HG02981 (cell line): ENCODE data around the gene LIPE.
A peak's percentile ranks its signal among the peaks of the same experiment; 100 is the strongest.

Experiments
- ATAC-seq: cut with Tn5 transposase; IDR thresholded peaks from one replicate; pipeline ENCODE4 v1.9.1; 2021; ENCODE audit warnings: mild to moderate bottlenecking, moderate library complexity; ENCODE audit not compliant: unreplicated experiment

Gene LIPE

GRCh38 chr19:42420055-42420544, 7.1 kb downstream of the LIPE start:
- no peak for ATAC-seq

GRCh38 chr19:42419309-42419708, 7.9 kb downstream of the LIPE start:
- ATAC-seq = no peak

GRCh38 chr19:42412661-42413076, 14.5 kb downstream of the LIPE start:
- no peak for ATAC-seq

GRCh38 chr19:42412227-42412626, 15.0 kb downstream of the LIPE start:
- no peak for ATAC-seq

GRCh38 chr19:42411581-42412178, 15.5 kb downstream of the LIPE start:
- ATAC-seq = no peak

- ATAC-seq = no peak
Observed at GRCh38 chr19:42410371-42410770, 16.8 kb downstream of the LIPE start.

GRCh38 chr19:42409477-42409876, 17.7 kb downstream of the LIPE start:
- no peak for ATAC-seq

- no peak for ATAC-seq
Observed at GRCh38 chr19:42407816-42408175, 19.4 kb downstream of the LIPE start.

GRCh38 chr19:42407085-42407815, 19.9 kb downstream of the LIPE start:
- no peak for ATAC-seq

- no peak for ATAC-seq
Observed at GRCh38 chr19:42406111-42406510, 21.1 kb downstream of the LIPE start.

- no peak for ATAC-seq
Observed at GRCh38 chr19:42403586-42403985, 23.6 kb downstream of the LIPE start.

GRCh38 chr19:42402376-42403116, 24.6 kb downstream of the LIPE start:
- ATAC-seq = no peak

GRCh38 chr19:42401365-42402303, 25.6 kb downstream of the LIPE start:
- ATAC-seq = no peak

- no peak for ATAC-seq
Observed at GRCh38 chr19:42400404-42400803, 26.8 kb downstream of the LIPE start.

- no peak for ATAC-seq
Observed at GRCh38 chr19:42397263-42398166, 29.7 kb downstream of the LIPE start.

- ATAC-seq = peak; percentile 95
Observed at GRCh38 chr19:42396381-42397262, 30.6 kb downstream of the LIPE start.

- ATAC-seq = no peak
Observed at GRCh38 chr19:42394751-42395150, 32.4 kb downstream of the LIPE start.

GRCh38 chr19:42392165-42392564, 35.0 kb downstream of the LIPE start:
- no peak for ATAC-seq

- ATAC-seq = no peak
Observed at GRCh38 chr19:42389899-42390298, 37.3 kb downstream of the LIPE start, which contains the start of gene CNFN. CNFN (minus strand) TSS chr19:42390297; CDS start chr19:42389037, 1,260 bp downstream.
